CD8-positive, alpha-beta memory T cell (primary cell): ENCODE results near the gene TNP2. TPM values are rescaled to one million over a fixed set of nuclear protein-coding genes. Genes with fewer than 3 reads are reported as not detected.

Source experiments
- CTCF ChIA-PET: fragments of 350-600 bp; sonication (Branson Sonifier 250); formaldehyde crosslinking; loops from one replicate; lab custom pipeline; 2021; ENCODE audit warnings: antibody characterized with exemption; lab: Charles Lee
- POLR2A ChIA-PET: fragments of 350-600 bp; sonication (Branson Sonifier 250); formaldehyde crosslinking; loops from one replicate; lab custom pipeline; 2021; ENCODE audit warnings: antibody characterized with exemption; lab: Charles Lee
- DNase-seq, 5 donors: peaks; one replicate each; pipeline versions ENCODE4 v3.0.0 to v3.0.0-alpha.2; 2020 to 2022; ENCODE audit warnings: mixed read lengths in 1 of 5
- H3K27ac ChIP-seq: one replicate; pipeline ENCODE4 v1.7.0; 2013; ENCODE audit warnings: low read depth, mild to moderate bottlenecking, low read length, moderate library complexity
- H3K27me3 ChIP-seq: 2 replicates; pipeline ENCODE4 v1.7.0; 2013; ENCODE audit warnings: low read length, mild to moderate bottlenecking; ENCODE audit not compliant: insufficient read depth, poor library complexity, severe bottlenecking
- H3K36me3 ChIP-seq: 2 replicates; pipeline ENCODE4 v1.7.0; 2013; ENCODE audit warnings: mild to moderate bottlenecking, low read length, moderate library complexity; ENCODE audit not compliant: insufficient read depth
- H3K4me1 ChIP-seq: 2 replicates; pipeline ENCODE4 v1.7.0; 2013; ENCODE audit warnings: mild to moderate bottlenecking, low read length, moderate library complexity; ENCODE audit not compliant: insufficient read depth
- H3K4me3 ChIP-seq: 2 replicates; pipeline ENCODE4 v1.7.0; 2013; ENCODE audit warnings: mild to moderate bottlenecking, low read length
- H3K9me3 ChIP-seq: 2 replicates; pipeline ENCODE4 v1.7.0; 2013; ENCODE audit warnings: mild to moderate bottlenecking, low read length
- H3K27ac Mint-ChIP-seq, 8 donors: one replicate each; pipeline ENCODE4 v1.8.0; 2020 to 2021; ENCODE audit warnings: mixed read lengths in 8 of 8, mild to moderate bottlenecking in 6 of 8, inconsistent platforms in 3 of 8, moderate library complexity in 3 of 8
- H3K27me3 Mint-ChIP-seq, 2 donors: one replicate each; pipeline ENCODE4 v1.8.0; 2020 to 2021; ENCODE audit warnings: mixed read lengths in 2 of 2, mild to moderate bottlenecking in 1 of 2, moderate library complexity in 1 of 2
- H3K36me3 Mint-ChIP-seq, 3 donors: one replicate each; pipeline ENCODE4 v1.8.0; 2020 to 2021; ENCODE audit warnings: mixed read lengths in 3 of 3, inconsistent platforms in 1 of 3, mild to moderate bottlenecking in 1 of 3
- H3K4me1 Mint-ChIP-seq, 3 donors: one replicate each; pipeline ENCODE4 v1.8.0; 2020 to 2021; ENCODE audit warnings: mixed read lengths in 3 of 3, inconsistent platforms in 1 of 3, mild to moderate bottlenecking in 1 of 3
- H3K4me3 Mint-ChIP-seq, 7 donors: one replicate each; pipeline ENCODE4 v1.8.0; 2020 to 2021; ENCODE audit warnings: mixed read lengths in 7 of 7, mild to moderate bottlenecking in 6 of 7, moderate library complexity in 4 of 7, inconsistent platforms in 2 of 7
- H3K9me3 Mint-ChIP-seq, 5 donors: one replicate each; pipeline ENCODE4 v1.8.0; 2020 to 2022; ENCODE audit warnings: mixed read lengths in 5 of 5, mild to moderate bottlenecking in 3 of 5, moderate library complexity in 2 of 5, inconsistent platforms in 1 of 5
- polyA plus RNA-seq: library from polyadenylated mRNA; unstranded; fragments of 300-500 nt; fragmentation: Illumina TruSeq; gene quantifications from one replicate; pipeline ENCODE4 v1.2.3, GENCODE V29; 2021
- total RNA-seq, 2 experiments: library from RNA; stranded (reverse); gene quantifications; one replicate each; pipeline ENCODE4 v1.2.3, GENCODE V29; 2021

Gene TNP2
- total and polyA plus RNA-seq, 3 experiments from 2014 or later, result not detected

- no peaks in the 10 kb centered on the region for H3K9me3 ChIP-seq
- no peak overlapping the region for H3K4me3 ChIP-seq
- H3K36me3 ChIP-seq, result no peaks in the 10 kb centered on the region
- POLR2A ChIA-PET, result interaction anchor here (0.8 kb wide), 1 partner anchor 55 kb away, joined by 3 read pairs; the partner anchor contains the start of gene SOCS1
- H3K9me3 Mint-ChIP-seq, result no peaks in the 10 kb centered on the region
- peak overlapping the region; percentile 52 to 90 (median 73) for H3K4me3 Mint-ChIP-seq
- H3K4me1 Mint-ChIP-seq, result peaks cover 28 to 50% (median 44%) of the 10 kb centered on the region in 3 donors
- CTCF ChIA-PET, result interaction anchor here (0.9 to 3.2 kb wide), 3 partner anchors 13 to 56 kb away, joined by 3 to 8 read pairs (median 5); partner anchors contain the start of gene SOCS1
- peak in 3 of 5 donors; percentile 62 to 73 (median 72) for DNase-seq
- no peak overlapping the region for H3K27ac ChIP-seq
- H3K4me1 ChIP-seq, result peaks cover 27% of the 10 kb centered on the region
- H3K36me3 Mint-ChIP-seq, result peaks cover 0 to 1% (median 0%) of the 10 kb centered on the region in 3 donors
- H3K27me3 ChIP-seq, result no peaks in the 10 kb centered on the region
- no peaks in the 10 kb centered on the region for H3K27me3 Mint-ChIP-seq
- peak overlapping the region; percentile 21 to 95 (median 90) for H3K27ac Mint-ChIP-seq
Observed at GRCh38 chr16:11310997-11311561, 42.0 kb upstream of the TNP2 start.

GRCh38 chr16:11310634-11310977 is 41.5 kb upstream of the TNP2 start:
- Mint-ChIP-seq H3K9me3 (no peaks in the 10 kb centered on the region), H3K36me3 (peaks cover 0 to 1% (median 0%) of the 10 kb centered on the region in 3 donors), H3K4me1 (peaks cover 28 to 50% (median 44%) of the 10 kb centered on the region in 3 donors), H3K27me3 (no peaks in the 10 kb centered on the region), H3K27ac (peak overlapping the region in 7 of 8 donors; percentile 21 to 95 (median 90)), H3K4me3 (peak overlapping the region in 2 of 7 donors; percentile 77 to 90)
- Histone ChIP-seq H3K9me3 (no peaks in the 10 kb centered on the region), H3K36me3 (no peaks in the 10 kb centered on the region), H3K27ac (no peak overlapping the region), H3K4me1 (peaks cover 27% of the 10 kb centered on the region), H3K27me3 (no peaks in the 10 kb centered on the region), H3K4me3 (no peak overlapping the region)
- POLR2A ChIA-PET, result interaction anchor here (0.8 kb wide), 1 partner anchor 55 kb away, joined by 3 read pairs; the partner anchor contains the start of gene SOCS1
- CTCF ChIA-PET, result interaction anchor here (0.9 to 3.2 kb wide), 3 partner anchors 12 to 55 kb away, joined by 3 to 8 read pairs (median 5); partner anchors contain the start of gene SOCS1
- DNase-seq, result no peak

GRCh38 chr16:11309895-11310633 is 40.9 kb upstream of the TNP2 start:
- DNase-seq, result no peak
- Mint-ChIP-seq H3K4me3 (peak overlapping the region in 1 of 7 donors; percentile 74), H3K36me3 (peaks cover 0 to 1% (median 0%) of the 10 kb centered on the region in 3 donors), H3K4me1 (peaks cover 28 to 50% (median 44%) of the 10 kb centered on the region in 3 donors), H3K9me3 (no peaks in the 10 kb centered on the region), H3K27ac (peak overlapping the region in 4 of 8 donors; percentile 2 to 95 (median 54)), H3K27me3 (peaks cover 0 to 1% of the 10 kb centered on the region in 2 donors)
- H3K4me1 ChIP-seq, result peaks cover 27% of the 10 kb centered on the region
- no peaks in the 10 kb centered on the region for H3K9me3 ChIP-seq
- POLR2A ChIA-PET, result interaction anchor here (0.8 kb wide), 1 partner anchor 54 kb away, joined by 3 read pairs; the partner anchor contains the start of gene SOCS1
- no peak overlapping the region for H3K4me3 ChIP-seq
- CTCF ChIA-PET, result interaction anchor here (0.9 to 3.2 kb wide), 2 partner anchors 12 to 55 kb away, joined by 5 to 8 read pairs; partner anchors contain the start of gene SOCS1
- no peaks in the 10 kb centered on the region for H3K36me3 ChIP-seq
- no peak overlapping the region for H3K27ac ChIP-seq
- no peaks in the 10 kb centered on the region for H3K27me3 ChIP-seq

DNA sequence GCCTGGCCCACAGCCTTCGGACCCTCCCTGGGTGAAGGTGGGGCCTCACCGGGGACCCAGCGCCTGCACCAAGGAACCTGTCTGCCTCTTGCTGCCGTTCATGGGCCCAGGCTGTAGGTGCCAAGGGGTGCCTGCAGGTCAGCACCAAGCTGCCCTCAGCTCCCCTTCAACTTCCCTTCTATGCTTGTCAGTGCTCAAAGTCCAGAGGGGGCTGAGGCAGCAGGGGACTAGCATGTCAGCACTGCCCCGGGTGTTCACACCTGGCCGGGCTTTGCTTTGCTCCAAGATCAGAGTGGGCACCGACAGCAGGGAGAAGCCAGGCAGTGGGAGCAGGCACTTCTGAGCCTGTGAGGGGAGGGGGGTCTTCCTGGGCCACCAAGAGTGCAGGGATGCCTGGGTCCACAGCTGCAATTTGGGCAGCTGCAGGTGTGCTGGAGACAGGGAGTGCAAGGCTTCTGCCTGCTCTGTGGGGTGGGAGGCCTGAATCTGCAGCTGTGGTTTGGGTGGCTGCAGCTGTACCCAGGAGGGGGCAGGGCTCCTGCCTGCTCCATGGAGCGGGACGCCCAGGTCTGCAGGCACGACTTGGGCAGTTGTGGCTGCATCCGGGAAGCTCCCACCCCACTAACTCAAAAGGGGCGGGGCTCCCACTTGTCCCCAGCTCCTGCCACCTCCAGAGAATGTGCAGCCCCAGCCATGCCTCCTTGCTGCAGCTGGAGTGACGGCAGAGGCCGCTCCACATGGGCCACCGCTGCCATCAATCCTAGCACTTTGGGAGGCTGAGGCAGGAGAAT is 39.6 kb upstream of the TNP2 start:
- DNase-seq, result no peak
- no peaks in the 10 kb centered on the region for H3K9me3 ChIP-seq
- no peaks in the 10 kb centered on the region for H3K27me3 ChIP-seq
- no peak overlapping the region for H3K4me3 ChIP-seq
- Mint-ChIP-seq H3K36me3 (peaks cover 0 to 1% (median 0%) of the 10 kb centered on the region in 3 donors), H3K9me3 (no peaks in the 10 kb centered on the region), H3K27ac (peak overlapping the region in 1 of 8 donors; percentile 54), H3K4me1 (peaks cover 25 to 50% (median 43%) of the 10 kb centered on the region in 3 donors), H3K27me3 (peaks cover 0 to 4% of the 10 kb centered on the region in 2 donors), H3K4me3 (no peak overlapping the region)
- CTCF ChIA-PET, result interaction anchor here (3.2 kb wide), 1 partner anchor 53 kb away, joined by 8 read pairs; the partner anchor contains the start of gene SOCS1
- no peaks in the 10 kb centered on the region for H3K36me3 ChIP-seq
- POLR2A ChIA-PET, result no interaction called here
- H3K4me1 ChIP-seq, result peaks cover 27% of the 10 kb centered on the region
- H3K27ac ChIP-seq, result no peak overlapping the region

GRCh38 chr16:11307639-11308492 is 38.7 kb upstream of the TNP2 start:
- H3K27me3 Mint-ChIP-seq, result peaks cover 0 to 4% of the 10 kb centered on the region in 2 donors
- no peak overlapping the region for H3K4me3 Mint-ChIP-seq
- Histone ChIP-seq H3K27ac (no peak overlapping the region), H3K27me3 (no peaks in the 10 kb centered on the region), H3K4me1 (peaks cover 25% of the 10 kb centered on the region), H3K4me3 (no peak overlapping the region), H3K36me3 (no peaks in the 10 kb centered on the region), H3K9me3 (no peaks in the 10 kb centered on the region)
- peaks cover 21 to 42% (median 35%) of the 10 kb centered on the region in 3 donors for H3K4me1 Mint-ChIP-seq
- no peaks in the 10 kb centered on the region for H3K9me3 Mint-ChIP-seq
- H3K36me3 Mint-ChIP-seq, result peaks cover 0 to 1% (median 0%) of the 10 kb centered on the region in 3 donors
- DNase-seq, result no peak
- ChIA-PET CTCF (interaction anchor here (3.2 kb wide), 1 partner anchor 52 kb away, joined by 8 read pairs; the partner anchor contains the start of gene SOCS1), POLR2A (no interaction called here)
- peak overlapping the region in 2 of 8 donors; percentile 29 to 41 for H3K27ac Mint-ChIP-seq

- Histone ChIP-seq H3K4me1 (peaks cover 17% of the 10 kb centered on the region), H3K27me3 (no peaks in the 10 kb centered on the region), H3K36me3 (no peaks in the 10 kb centered on the region), H3K4me3 (no peak overlapping the region), H3K9me3 (no peaks in the 10 kb centered on the region), H3K27ac (no peak overlapping the region)
- H3K4me3 Mint-ChIP-seq, result no peak overlapping the region
- POLR2A ChIA-PET, result no interaction called here
- DNase-seq, result no peak
- peaks cover 0 to 1% (median 0%) of the 10 kb centered on the region in 3 donors for H3K36me3 Mint-ChIP-seq
- peaks cover 0 to 4% of the 10 kb centered on the region in 2 donors for H3K27me3 Mint-ChIP-seq
- peaks cover 16 to 34% (median 29%) of the 10 kb centered on the region in 3 donors for H3K4me1 Mint-ChIP-seq
- CTCF ChIA-PET, result no interaction called here
- no peaks in the 10 kb centered on the region for H3K9me3 Mint-ChIP-seq
- no peak overlapping the region for H3K27ac Mint-ChIP-seq
Observed at GRCh38 chr16:11306997-11307638, 38.0 kb upstream of the TNP2 start.
